ENCODE results near the gene SDK1. TPM values are rescaled to one million over a fixed set of nuclear protein-coding genes. Genes with fewer than 3 reads are reported as not detected.

SDK1 gene
- total RNA-seq, 2 donors from 2014 or later: 3.1 to 3.6 TPM

- no peak for DNase-seq (ENCODE audit: low spot score)
- Histone ChIP-seq H3K36me3 (no peaks in the 10 kb centered on the region), H3K9me3 (no peaks in the 10 kb centered on the region), H3K4me1 (no peaks in the 10 kb centered on the region), H3K27ac (no peak overlapping the region), H3K4me3 (no peak overlapping the region), H3K27me3 (no peaks in the 10 kb centered on the region)
- TF ChIP-seq CTCF (IDR thresholded peaks at IDR 0.05): no peak
Observed at GRCh38 chr7:3588341-3588740, 287.3 kb downstream of the SDK1 start.

- Histone ChIP-seq H3K27ac (no peak overlapping the region), H3K36me3 (no peaks in the 10 kb centered on the region), H3K4me1 (no peaks in the 10 kb centered on the region), H3K27me3 (no peaks in the 10 kb centered on the region), H3K9me3 (no peaks in the 10 kb centered on the region), H3K4me3 (no peak overlapping the region)
- no peak for TF ChIP-seq CTCF (IDR thresholded peaks at IDR 0.05)
- no peak for DNase-seq (ENCODE audit: low spot score)
Observed at GRCh38 chr7:3589752-3590151, 288.7 kb downstream of the SDK1 start.

GRCh38 chr7:3591219-3591618, 290.2 kb downstream of the SDK1 start:
- Histone ChIP-seq H3K4me3 (no peak overlapping the region), H3K36me3 (no peaks in the 10 kb centered on the region), H3K9me3 (no peaks in the 10 kb centered on the region), H3K27ac (no peak overlapping the region), H3K4me1 (no peaks in the 10 kb centered on the region), H3K27me3 (no peaks in the 10 kb centered on the region)
- no peak for DNase-seq (ENCODE audit: low spot score)
- no peak for TF ChIP-seq CTCF (IDR thresholded peaks at IDR 0.05)

GRCh38 chr7:3591944-3592343, 290.9 kb downstream of the SDK1 start:
- H3K9me3 ChIP-seq: no peaks in the 10 kb centered on the region
- no peak overlapping the region for H3K4me3 ChIP-seq
- no peak overlapping the region for H3K27ac ChIP-seq
- no peak for DNase-seq (ENCODE audit: low spot score)
- H3K27me3 ChIP-seq: no peaks in the 10 kb centered on the region
- no peaks in the 10 kb centered on the region for H3K36me3 ChIP-seq
- no peak for TF ChIP-seq CTCF (IDR thresholded peaks at IDR 0.05)
- H3K4me1 ChIP-seq: no peaks in the 10 kb centered on the region

GRCh38 chr7:3592401-3593134, 291.5 kb downstream of the SDK1 start:
- no peak for TF ChIP-seq CTCF (IDR thresholded peaks at IDR 0.05)

GRCh38 chr7:3594901-3595300, 293.8 kb downstream of the SDK1 start:
- no peak for DNase-seq (ENCODE audit: low spot score)
- H3K4me3 ChIP-seq: no peak overlapping the region
- H3K9me3 ChIP-seq: no peaks in the 10 kb centered on the region
- no peaks in the 10 kb centered on the region for H3K36me3 ChIP-seq
- no peak for TF ChIP-seq CTCF (IDR thresholded peaks at IDR 0.05)
- no peak overlapping the region for H3K27ac ChIP-seq
- no peaks in the 10 kb centered on the region for H3K27me3 ChIP-seq
- no peaks in the 10 kb centered on the region for H3K4me1 ChIP-seq

More at GRCh38 chr7:3592401-3593134, 291.5 kb downstream of the SDK1 start:
- no peak overlapping the region for H3K4me3 ChIP-seq
- no peaks in the 10 kb centered on the region for H3K4me1 ChIP-seq
- no peaks in the 10 kb centered on the region for H3K36me3 ChIP-seq
- no peaks in the 10 kb centered on the region for H3K9me3 ChIP-seq
- no peaks in the 10 kb centered on the region for H3K27me3 ChIP-seq
- H3K27ac ChIP-seq: no peak overlapping the region
- DNase-seq (ENCODE audit: low spot score): no peak

All from right atrium auricular region (tissue), 2 donors.